ENCODE data around the gene TRIL. TPM values are rescaled to one million over a fixed set of nuclear protein-coding genes. Genes with fewer than 3 reads are reported as not detected.

The TRIL gene
- total and polyA plus RNA-seq, 2 experiments from 2014 or later, result 0.08 to 0.32 TPM

DNA sequence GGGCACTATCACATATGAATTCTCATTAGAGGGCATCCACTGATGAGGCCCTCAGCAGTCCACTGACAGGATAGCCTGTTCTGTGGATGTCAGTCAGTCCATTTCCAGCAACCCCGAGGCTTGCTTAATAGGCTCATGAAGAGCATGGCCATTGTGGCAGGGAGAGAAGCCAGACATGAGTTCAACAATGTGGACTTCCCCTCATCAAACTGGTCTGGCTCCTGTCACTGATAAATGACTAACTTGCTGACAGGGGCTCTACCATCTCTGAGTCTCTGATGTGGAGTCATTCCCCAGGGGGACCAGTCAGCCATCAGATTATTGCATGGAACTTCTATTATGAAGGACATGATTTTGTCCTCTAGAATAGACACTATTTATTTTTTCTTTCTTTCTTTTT lies 19.8 kb upstream of the TRIL start:
- Histone ChIP-seq H3K9me2 (ENCODE audit: insufficient read depth) (no peaks in the 10 kb centered on the region), H2AFZ (no peak overlapping the region), H3K9ac (no peak overlapping the region), H3K4me1 (ENCODE audit: insufficient read depth) (peaks cover 11% of the 10 kb centered on the region), H3K4me2 (ENCODE audit: unreplicated experiment) (no peak overlapping the region), H3K79me2 (ENCODE audit: insufficient read depth) (no peaks in the 10 kb centered on the region), H4K20me1 (ENCODE audit: insufficient read depth) (no peaks in the 10 kb centered on the region), H3K27me3 (replicated peaks; ENCODE audit: insufficient read depth) (no peaks in the 10 kb centered on the region; the same call in 1 of the 2 replicates), H3K36me3 (ENCODE audit: low read depth) (no peaks in the 10 kb centered on the region), H3K9me3 (ENCODE audit: low read depth) (no peaks in the 10 kb centered on the region), H3F3A (ENCODE audit: insufficient read depth) (no peaks in the 10 kb centered on the region), H3K4me3 (no peak overlapping the region), H3K27ac (no peak overlapping the region)
- in situ Hi-C loops (cut with MboI), result no loop called here
- DNase-seq, result no peak
- 5 to 7% methylated on average over 1 of the region's 1 CpG for WGBS, 2 experiments (ENCODE audit: low coverage in 1 of 2, low lambda C conversion rate in 2 of 2, missing lambda C conversion rate in 2 of 2)
- TF ChIP-seq EZH2 (IDR thresholded peaks at IDR 0.05; ENCODE audit: insufficient read depth, poor library complexity, severe bottlenecking) (no peak), EZH2phosphoT487 (IDR thresholded peaks at IDR 0.05; ENCODE audit: insufficient read depth, low read depth) (no peak)

DNA sequence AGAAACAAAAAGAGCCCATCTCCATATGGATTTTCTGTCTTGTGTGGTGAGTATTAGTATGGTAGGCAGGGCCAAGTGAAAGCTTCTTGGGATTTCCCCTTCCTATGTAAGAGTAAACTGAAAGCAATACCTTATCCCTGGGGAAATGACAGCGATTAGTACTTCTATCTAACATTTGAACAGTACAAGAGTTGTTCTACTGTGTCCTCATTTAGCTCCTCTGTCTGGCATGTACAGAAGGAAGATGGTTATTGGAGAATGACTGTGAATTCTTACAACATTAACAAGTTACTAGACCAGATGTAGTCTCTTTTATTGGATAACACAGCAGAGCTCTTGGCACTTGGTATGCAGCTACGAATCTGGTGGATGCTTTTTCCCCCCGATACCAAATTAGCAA lies 17.9 kb upstream of the TRIL start:
- peaks cover 8% of the 10 kb centered on the region for H3K4me1 ChIP-seq (ENCODE audit: insufficient read depth)
- no peak overlapping the region for H3K9ac ChIP-seq
- TF ChIP-seq EZH2 (IDR thresholded peaks at IDR 0.05; ENCODE audit: insufficient read depth, poor library complexity, severe bottlenecking) (no peak), EZH2phosphoT487 (IDR thresholded peaks at IDR 0.05; ENCODE audit: insufficient read depth, low read depth) (no peak)
- H3K79me2 ChIP-seq (ENCODE audit: insufficient read depth), result no peaks in the 10 kb centered on the region
- in situ Hi-C loops (cut with MboI), result no loop called here
- H3K4me3 ChIP-seq, result no peak overlapping the region
- 4 to 9% methylated on average over 3 of the region's 3 CpGs for WGBS, 2 experiments (ENCODE audit: low coverage in 1 of 2, low lambda C conversion rate in 2 of 2, missing lambda C conversion rate in 2 of 2)
- no peaks in the 10 kb centered on the region for H3K9me3 ChIP-seq (ENCODE audit: low read depth)
- H4K20me1 ChIP-seq (ENCODE audit: insufficient read depth), result no peaks in the 10 kb centered on the region
- H3F3A ChIP-seq (ENCODE audit: insufficient read depth), result no peaks in the 10 kb centered on the region
- H3K9me2 ChIP-seq (ENCODE audit: insufficient read depth), result no peaks in the 10 kb centered on the region
- no peaks in the 10 kb centered on the region for H3K36me3 ChIP-seq (ENCODE audit: low read depth)
- H3K27ac ChIP-seq, result no peak overlapping the region
- H3K4me2 ChIP-seq (ENCODE audit: unreplicated experiment), result no peak overlapping the region
- H2AFZ ChIP-seq, result no peak overlapping the region
- no peaks in the 10 kb centered on the region; the same call in 1 of the 2 replicates for H3K27me3 ChIP-seq (replicated peaks; ENCODE audit: insufficient read depth)
- peak; percentile 13 for DNase-seq

DNA sequence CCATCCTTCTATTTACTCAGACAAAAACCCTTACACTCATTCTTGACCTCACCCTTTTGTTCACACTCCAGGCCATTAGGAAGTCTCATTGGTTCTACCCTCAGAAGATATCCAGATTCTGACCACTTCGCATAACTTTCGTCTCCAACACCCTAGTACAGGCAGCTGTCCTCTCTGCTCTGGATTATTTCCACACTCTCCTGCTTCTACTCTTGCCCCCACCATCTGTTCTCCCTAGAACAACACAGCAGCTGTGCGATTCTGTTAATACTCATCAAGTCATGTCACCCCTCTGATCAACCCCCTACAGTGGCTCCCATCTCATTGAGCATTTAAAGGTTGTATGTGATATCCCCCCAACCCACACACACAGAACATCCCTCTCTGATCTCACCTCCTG lies 15.5 kb upstream of the TRIL start:
- in situ Hi-C loops (cut with MboI), result no loop called here
- H3K9ac ChIP-seq, result no peak overlapping the region
- H3K36me3 ChIP-seq (ENCODE audit: low read depth), result no peaks in the 10 kb centered on the region
- H3K27me3 ChIP-seq (replicated peaks; ENCODE audit: insufficient read depth), result no peaks in the 10 kb centered on the region; the same call in 1 of the 2 replicates
- H3F3A ChIP-seq (ENCODE audit: insufficient read depth), result no peaks in the 10 kb centered on the region
- no peaks in the 10 kb centered on the region for H4K20me1 ChIP-seq (ENCODE audit: insufficient read depth)
- H2AFZ ChIP-seq, result no peak overlapping the region
- no peak overlapping the region for H3K4me3 ChIP-seq
- no peak overlapping the region for H3K4me2 ChIP-seq (ENCODE audit: unreplicated experiment)
- no peaks in the 10 kb centered on the region for H3K79me2 ChIP-seq (ENCODE audit: insufficient read depth)
- H3K27ac ChIP-seq, result no peak overlapping the region
- WGBS, 2 experiments (ENCODE audit: low coverage in 1 of 2, low lambda C conversion rate in 2 of 2, missing lambda C conversion rate in 2 of 2), result 63 to 71% methylated on average over 3 of the region's 3 CpGs
- DNase-seq, result no peak
- no peaks in the 10 kb centered on the region for H3K9me3 ChIP-seq (ENCODE audit: low read depth)
- H3K9me2 ChIP-seq (ENCODE audit: insufficient read depth), result no peaks in the 10 kb centered on the region
- TF ChIP-seq EZH2 (IDR thresholded peaks at IDR 0.05; ENCODE audit: insufficient read depth, poor library complexity, severe bottlenecking) (no peak), EZH2phosphoT487 (IDR thresholded peaks at IDR 0.05; ENCODE audit: insufficient read depth, low read depth) (no peak)
- H3K4me1 ChIP-seq (ENCODE audit: insufficient read depth), result no peaks in the 10 kb centered on the region

DNA sequence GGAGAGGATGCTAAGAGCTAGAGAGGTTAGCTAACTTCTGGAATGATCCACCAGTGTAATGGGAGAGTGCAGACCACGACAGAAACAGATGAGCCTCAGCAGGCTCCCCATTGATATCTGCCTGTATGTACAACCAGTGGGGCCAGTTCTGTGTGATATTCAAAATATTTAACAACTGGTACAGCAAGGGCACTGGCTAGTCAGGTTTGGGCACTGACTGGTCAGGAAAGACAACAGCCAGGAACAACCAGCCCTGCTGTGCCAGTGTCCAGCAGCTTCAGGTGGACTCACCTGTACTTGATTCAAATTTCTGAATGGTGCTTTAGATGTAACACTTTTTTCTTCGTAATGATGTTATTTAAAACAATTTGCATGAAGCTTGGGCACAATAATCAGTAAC lies 5.9 kb upstream of the TRIL start:
- in situ Hi-C loops (cut with MboI), result no loop called here
- TF ChIP-seq EZH2phosphoT487 (IDR thresholded peaks at IDR 0.05; ENCODE audit: insufficient read depth, low read depth) (no peak), EZH2 (IDR thresholded peaks at IDR 0.05; ENCODE audit: insufficient read depth, poor library complexity, severe bottlenecking) (no peak)

DNA sequence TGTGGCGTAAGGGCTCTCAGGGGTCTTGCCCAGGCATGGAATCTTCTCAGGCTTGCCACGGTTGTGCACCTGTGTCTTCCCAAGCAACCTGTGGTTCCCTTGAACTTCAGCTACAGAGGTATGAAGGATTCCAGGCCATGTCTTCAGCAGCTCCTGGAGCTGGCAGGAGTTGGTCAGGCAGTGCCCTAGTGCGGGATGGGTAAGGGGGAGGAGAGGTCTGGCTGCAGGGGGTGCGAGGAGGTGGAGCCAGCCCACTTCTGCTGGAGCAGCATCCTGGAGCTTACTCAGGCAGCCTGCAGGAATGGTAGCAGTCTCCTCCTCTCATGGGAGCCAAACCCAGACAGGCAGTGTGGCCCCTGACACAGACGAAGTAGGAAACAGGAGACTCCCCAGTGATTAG lies 3.8 kb upstream of the TRIL start:
- Histone ChIP-seq H3K9me3 (ENCODE audit: low read depth) (no peaks in the 10 kb centered on the region), H3F3A (ENCODE audit: insufficient read depth) (no peaks in the 10 kb centered on the region), H3K9me2 (ENCODE audit: insufficient read depth) (no peaks in the 10 kb centered on the region), H3K27me3 (replicated peaks; ENCODE audit: insufficient read depth) (peaks cover 8% of the 10 kb centered on the region; the same call in 1 of the 2 replicates), H3K4me3 (no peak overlapping the region), H3K9ac (no peak overlapping the region), H3K27ac (no peak overlapping the region), H3K4me1 (ENCODE audit: insufficient read depth) (no peaks in the 10 kb centered on the region), H4K20me1 (ENCODE audit: insufficient read depth) (no peaks in the 10 kb centered on the region), H3K36me3 (ENCODE audit: low read depth) (no peaks in the 10 kb centered on the region), H3K79me2 (ENCODE audit: insufficient read depth) (no peaks in the 10 kb centered on the region), H2AFZ (no peak overlapping the region), H3K4me2 (ENCODE audit: unreplicated experiment) (no peak overlapping the region)
- WGBS, 2 experiments (ENCODE audit: low coverage in 1 of 2, low lambda C conversion rate in 2 of 2, missing lambda C conversion rate in 2 of 2), result 67 to 82% methylated on average over 5 of the region's 5 CpGs
- in situ Hi-C loops (cut with MboI), result no loop called here
- DNase-seq, result no peak
- TF ChIP-seq EZH2phosphoT487 (IDR thresholded peaks at IDR 0.05; ENCODE audit: insufficient read depth, low read depth) (no peak), EZH2 (IDR thresholded peaks at IDR 0.05; ENCODE audit: insufficient read depth, poor library complexity, severe bottlenecking) (no peak)

More for the DNA sequence above, 5.9 kb upstream of the TRIL start:
- Histone ChIP-seq H3K4me2 (ENCODE audit: unreplicated experiment) (no peak overlapping the region), H3K36me3 (ENCODE audit: low read depth) (no peaks in the 10 kb centered on the region), H3F3A (ENCODE audit: insufficient read depth) (no peaks in the 10 kb centered on the region), H3K9me3 (ENCODE audit: low read depth) (no peaks in the 10 kb centered on the region), H4K20me1 (ENCODE audit: insufficient read depth) (no peaks in the 10 kb centered on the region), H3K4me1 (ENCODE audit: insufficient read depth) (no peaks in the 10 kb centered on the region), H3K27ac (no peak overlapping the region), H3K4me3 (no peak overlapping the region), H2AFZ (no peak overlapping the region), H3K79me2 (ENCODE audit: insufficient read depth) (no peaks in the 10 kb centered on the region), H3K27me3 (replicated peaks; ENCODE audit: insufficient read depth) (no peaks in the 10 kb centered on the region), H3K9me2 (ENCODE audit: insufficient read depth) (no peaks in the 10 kb centered on the region), H3K9ac (no peak overlapping the region)
- 50 to 57% methylated on average over 2 of the region's 2 CpGs for WGBS, 2 experiments (ENCODE audit: low coverage in 1 of 2, low lambda C conversion rate in 2 of 2, missing lambda C conversion rate in 2 of 2)
- DNase-seq, result no peak

Measured in GM23248 (cell line).